22Rv1 (cell line): ENCODE measurements around the gene RBM24.
"Not testable (repeated sequence)": the region's sequence is repeated elsewhere in the genome, so short reads cannot be mapped to it uniquely, and the experiment has no call there.

ENCODE experiments used
- H3K27ac ChIP-seq: fragments of 450-650 bp; 2 replicates; pipeline ENCODE4 v1.5.1; 2017
- CTCF ChIP-seq: fragments of 450-650 bp; IDR thresholded peaks from 2 replicates; pipeline ENCODE4 v1.5.1; 2017; ENCODE audit warnings: mild to moderate bottlenecking
- ZFX ChIP-seq: fragments of 450-650 bp; IDR thresholded peaks from 2 replicates; pipeline ENCODE4 v1.6.1; 2017; ENCODE audit warnings: antibody characterized with exemption, borderline replicate concordance

Gene RBM24

GRCh38 chr6:17318435-17319165 is 37.4 kb downstream of the RBM24 start:
- no peak for TF ChIP-seq ZFX
- no peak for TF ChIP-seq CTCF
- H3K27ac ChIP-seq, result no peak overlapping the region

- not testable (repeated sequence) for H3K27ac ChIP-seq
These were observed 39.1 kb downstream of the RBM24 start for GRCh38 chr6:17320266-17320665.

GRCh38 chr6:17331238-17331637 is 50.1 kb downstream of the RBM24 start:
- H3K27ac ChIP-seq, result no peak overlapping the region
- TF ChIP-seq CTCF (no peak), ZFX (no peak)

GRCh38 chr6:17334265-17334664 is 53.1 kb downstream of the RBM24 start:
- H3K27ac ChIP-seq, result no peak overlapping the region
- TF ChIP-seq ZFX (no peak), CTCF (no peak)

- TF ChIP-seq CTCF (no peak), ZFX (no peak)
- H3K27ac ChIP-seq, result no peak overlapping the region
These were observed 55.3 kb downstream of the RBM24 start for GRCh38 chr6:17336425-17336824.

- TF ChIP-seq ZFX (no peak), CTCF (no peak)
- H3K27ac ChIP-seq, result no peak overlapping the region
These were observed 58.1 kb downstream of the RBM24 start for GRCh38 chr6:17339308-17339670.

- H3K27ac ChIP-seq, result no peak overlapping the region
- no peak for TF ChIP-seq CTCF
- no peak for TF ChIP-seq ZFX
These were observed 60.1 kb downstream of the RBM24 start for GRCh38 chr6:17341117-17341805.

- TF ChIP-seq ZFX, result no peak
- no peak for TF ChIP-seq CTCF
- H3K27ac ChIP-seq, result no peak overlapping the region
These were observed 60.7 kb downstream of the RBM24 start for GRCh38 chr6:17341891-17342290.
